B cell (primary cell): ENCODE results near the gene CCDC60.

Experiments
- EZH2 ChIP-seq: IDR thresholded peaks from 2 replicates; pipeline ENCODE4 v1.6.1; 2012; ENCODE audit warnings: borderline replicate concordance, low read depth, mild to moderate bottlenecking, moderate library complexity, low read length; ENCODE audit not compliant: insufficient read depth, poor library complexity, severe bottlenecking
- TF ChIP-seq, protein P1 (sequence below): fragments of 200-600 bp; IDR thresholded peaks from one replicate; pipeline ENCODE4 v1.8.0; 2022; ENCODE audit warnings: antibody characterized with exemption, mild to moderate bottlenecking

DNA sequence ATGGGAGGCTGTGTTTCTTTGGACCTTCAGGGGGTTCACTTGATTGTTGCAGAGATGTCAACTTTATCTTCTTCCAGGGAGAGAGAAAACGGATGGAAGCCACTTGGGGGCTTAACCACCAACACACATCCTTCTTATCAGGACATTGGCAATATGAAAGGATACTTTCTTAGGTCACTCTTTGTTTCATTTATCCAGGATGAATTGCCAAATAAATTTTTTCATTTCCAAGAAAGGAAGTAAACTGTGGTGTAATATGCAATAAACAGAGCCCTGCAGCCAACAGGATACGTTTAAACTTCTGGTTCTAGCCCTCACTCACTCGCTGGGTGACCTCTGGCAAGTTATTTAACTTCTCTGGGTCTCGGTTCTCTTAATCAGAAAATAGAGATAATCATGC lies 77.8 kb downstream of the CCDC60 start:
- TF ChIP-seq, protein P1, sequence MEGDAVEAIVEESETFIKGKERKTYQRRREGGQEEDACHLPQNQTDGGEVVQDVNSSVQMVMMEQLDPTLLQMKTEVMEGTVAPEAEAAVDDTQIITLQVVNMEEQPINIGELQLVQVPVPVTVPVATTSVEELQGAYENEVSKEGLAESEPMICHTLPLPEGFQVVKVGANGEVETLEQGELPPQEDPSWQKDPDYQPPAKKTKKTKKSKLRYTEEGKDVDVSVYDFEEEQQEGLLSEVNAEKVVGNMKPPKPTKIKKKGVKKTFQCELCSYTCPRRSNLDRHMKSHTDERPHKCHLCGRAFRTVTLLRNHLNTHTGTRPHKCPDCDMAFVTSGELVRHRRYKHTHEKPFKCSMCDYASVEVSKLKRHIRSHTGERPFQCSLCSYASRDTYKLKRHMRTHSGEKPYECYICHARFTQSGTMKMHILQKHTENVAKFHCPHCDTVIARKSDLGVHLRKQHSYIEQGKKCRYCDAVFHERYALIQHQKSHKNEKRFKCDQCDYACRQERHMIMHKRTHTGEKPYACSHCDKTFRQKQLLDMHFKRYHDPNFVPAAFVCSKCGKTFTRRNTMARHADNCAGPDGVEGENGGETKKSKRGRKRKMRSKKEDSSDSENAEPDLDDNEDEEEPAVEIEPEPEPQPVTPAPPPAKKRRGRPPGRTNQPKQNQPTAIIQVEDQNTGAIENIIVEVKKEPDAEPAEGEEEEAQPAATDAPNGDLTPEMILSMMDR = no peak
- no peak for TF ChIP-seq EZH2
